OCI-LY7 (cell line): ENCODE data around the gene SLC2A13.

Source experiments
- EZH2phosphoT487 ChIP-seq: fragments of 200-600 bp; sonication (generic); IDR thresholded peaks from 2 replicates; pipeline ENCODE4 v1.6.1; 2018; ENCODE audit warnings: low read depth, borderline replicate concordance, mild to moderate bottlenecking, mixed run types, antibody characterized with exemption, low read length, moderate library complexity, mixed read lengths
- TF ChIP-seq, protein P1 (sequence below): fragments of 200-600 bp; sonication (generic); conservative IDR thresholded peaks from 2 replicates; pipeline ENCODE4 v1.5.1; 2014; ENCODE audit warnings: mild to moderate bottlenecking, antibody characterized with exemption, low read length, moderate library complexity, mixed read lengths

DNA sequence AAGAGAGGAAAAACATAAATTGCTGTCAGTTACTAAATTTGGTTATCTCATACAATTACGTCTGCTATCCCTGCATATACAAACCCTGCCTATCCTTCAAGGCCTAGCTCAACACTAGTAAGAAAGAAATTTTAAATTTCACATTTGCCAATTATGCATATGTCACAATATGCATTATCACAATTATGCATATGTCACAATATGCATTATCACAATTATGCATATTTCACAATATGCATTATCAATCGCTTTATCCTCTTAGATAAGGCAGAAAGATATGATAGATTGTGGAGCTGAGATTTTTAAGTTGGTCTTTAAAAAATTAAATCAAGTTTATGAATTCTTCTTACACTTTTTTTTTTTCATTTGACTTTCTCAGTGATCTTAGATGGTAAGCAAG, 291.3 kb downstream of the SLC2A13 start:
- TF ChIP-seq, protein P1, sequence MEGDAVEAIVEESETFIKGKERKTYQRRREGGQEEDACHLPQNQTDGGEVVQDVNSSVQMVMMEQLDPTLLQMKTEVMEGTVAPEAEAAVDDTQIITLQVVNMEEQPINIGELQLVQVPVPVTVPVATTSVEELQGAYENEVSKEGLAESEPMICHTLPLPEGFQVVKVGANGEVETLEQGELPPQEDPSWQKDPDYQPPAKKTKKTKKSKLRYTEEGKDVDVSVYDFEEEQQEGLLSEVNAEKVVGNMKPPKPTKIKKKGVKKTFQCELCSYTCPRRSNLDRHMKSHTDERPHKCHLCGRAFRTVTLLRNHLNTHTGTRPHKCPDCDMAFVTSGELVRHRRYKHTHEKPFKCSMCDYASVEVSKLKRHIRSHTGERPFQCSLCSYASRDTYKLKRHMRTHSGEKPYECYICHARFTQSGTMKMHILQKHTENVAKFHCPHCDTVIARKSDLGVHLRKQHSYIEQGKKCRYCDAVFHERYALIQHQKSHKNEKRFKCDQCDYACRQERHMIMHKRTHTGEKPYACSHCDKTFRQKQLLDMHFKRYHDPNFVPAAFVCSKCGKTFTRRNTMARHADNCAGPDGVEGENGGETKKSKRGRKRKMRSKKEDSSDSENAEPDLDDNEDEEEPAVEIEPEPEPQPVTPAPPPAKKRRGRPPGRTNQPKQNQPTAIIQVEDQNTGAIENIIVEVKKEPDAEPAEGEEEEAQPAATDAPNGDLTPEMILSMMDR: no peak
- TF ChIP-seq EZH2phosphoT487: no peak
